GM19438 (cell line): Measurements from ENCODE around the gene OS9.

Experiments used
- ATAC-seq: cut with Tn5 transposase; IDR thresholded peaks from one replicate; pipeline ENCODE4 v1.9.1; 2021; ENCODE audit warnings: low read depth; ENCODE audit not compliant: unreplicated experiment

OS9 gene

GRCh38 chr12:57764662-57765002 lies 70.7 kb downstream of the OS9 start:
- ATAC-seq = no peak

DNA sequence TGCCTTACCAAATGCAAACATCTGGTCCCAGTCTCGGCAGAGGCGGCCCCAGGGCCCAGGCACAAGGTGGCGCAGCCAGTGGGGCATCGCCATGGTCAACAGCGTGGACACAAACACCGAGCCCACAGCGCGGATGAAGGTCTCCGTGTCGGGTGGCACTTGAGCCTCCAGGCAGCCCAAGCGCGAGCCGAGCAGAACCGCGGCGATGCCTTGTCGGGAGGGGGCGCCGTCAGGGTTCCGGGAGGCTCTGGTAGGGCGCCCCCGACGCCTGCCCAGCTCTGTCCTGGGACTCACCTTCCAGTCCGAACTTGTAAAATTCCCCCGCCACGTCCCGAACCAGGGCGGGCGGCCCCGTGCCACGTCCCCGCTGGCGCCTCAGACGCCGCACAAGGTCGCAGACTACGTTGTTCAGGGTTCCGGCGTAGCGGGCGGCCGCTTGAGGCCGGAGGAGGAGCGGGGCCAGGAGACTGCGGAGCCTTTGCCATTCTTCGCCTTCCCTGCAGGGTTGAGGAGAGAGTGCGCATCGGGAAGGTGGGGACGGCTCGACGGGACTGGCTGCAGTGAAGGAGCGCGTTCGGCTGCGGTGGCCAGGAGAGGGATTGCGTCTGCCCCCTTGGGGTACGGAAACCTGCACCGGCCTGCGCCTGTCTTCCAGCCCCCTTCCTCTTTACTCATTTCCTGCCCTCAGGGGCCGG lies 71.2 kb downstream of the OS9 start:
- peak; percentile 62 for ATAC-seq

- peak; percentile 7 for ATAC-seq
Measured at GRCh38 chr12:57765698-57766463, 71.9 kb downstream of the OS9 start.

- no peak for ATAC-seq
Measured at GRCh38 chr12:57766464-57767304, 72.8 kb downstream of the OS9 start, which contains the start of gene CYP27B1. Gene CYP27B1 (minus strand): TSS chr12:57767078. CDS start chr12:57767041, 37 bp downstream.

GRCh38 chr12:57767305-57767698 lies 73.4 kb downstream of the OS9 start:
- no peak for ATAC-seq

GRCh38 chr12:57767876-57768275 lies 73.9 kb downstream of the OS9 start:
- ATAC-seq = no peak

GRCh38 chr12:57769594-57769993 lies 75.7 kb downstream of the OS9 start:
- no peak for ATAC-seq

DNA sequence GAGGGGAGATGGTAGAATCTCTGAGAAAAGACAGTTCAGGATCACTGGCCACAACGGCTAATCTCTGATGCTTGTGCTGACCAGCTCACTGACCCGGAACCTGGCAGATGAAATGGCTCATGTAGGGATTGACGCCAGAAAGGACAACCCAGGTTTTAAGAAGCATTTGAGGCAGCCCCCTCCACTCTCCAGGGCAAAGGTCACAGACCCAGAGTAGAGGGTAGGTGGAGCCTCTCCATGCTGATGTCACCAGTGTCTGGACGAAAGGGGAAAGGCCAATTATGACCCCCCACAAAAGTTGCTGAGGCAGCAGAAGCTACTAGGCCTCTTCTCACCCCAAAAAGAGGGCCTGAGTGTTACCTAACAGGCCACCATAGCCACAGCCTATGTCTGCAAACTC lies 76.8 kb downstream of the OS9 start:
- no peak for ATAC-seq
